GM12878 (cell line): ENCODE measurements around the gene SOX4. TPM values are rescaled to one million over a fixed set of nuclear protein-coding genes. Genes with fewer than 3 reads are reported as not detected.

Source experiments
- BACH1 ChIP-seq: fragments of 450-650 bp; IDR thresholded peaks from 2 replicates; pipeline ENCODE4 v1.6.1; 2017; ENCODE audit warnings: mild to moderate bottlenecking, borderline replicate concordance
- BHLHE40 ChIP-seq, 2 experiments: fragments of 450-650 bp in 1 of 2; IDR thresholded peaks; 2 replicates each; pipeline ENCODE4 v1.6.1; 2011 to 2017; ENCODE audit warnings: low read depth in 2 of 2, borderline replicate concordance in 1 of 2, improper control_type of control experiment in 1 of 2, low read length in 1 of 2, mild to moderate bottlenecking in 1 of 2
- CEBPB ChIP-seq, 2 experiments: fragments of 150-350 bp in 1 of 2; IDR thresholded peaks; 2 replicates each; pipeline ENCODE4 v1.6.1; 2012 to 2014; ENCODE audit warnings: low read depth in 2 of 2, low read length in 2 of 2, borderline replicate concordance in 1 of 2, inconsistent platforms in 1 of 2
- CHD1 ChIP-seq: IDR thresholded peaks from 2 replicates; pipeline ENCODE4 v1.6.1; 2012; ENCODE audit warnings: low read depth, low read length, improper control_type of control experiment
- CREB1 ChIP-seq: IDR thresholded peaks from 2 replicates; pipeline ENCODE4 v1.6.1; 2012; ENCODE audit warnings: low read depth, mild to moderate bottlenecking, inconsistent platforms
- EGR1 ChIP-seq, 2 experiments: IDR thresholded peaks; 1 replicate in 1 of 2; 2 replicates in 1 of 2; pipeline ENCODE4 v1.6.1; 2011 to 2012; ENCODE audit warnings: low read depth in 2 of 2, low read length in 2 of 2, borderline replicate concordance in 1 of 2, mild to moderate bottlenecking in 1 of 2, moderate library complexity in 1 of 2
- EZH2 ChIP-seq: IDR thresholded peaks from 2 replicates; pipeline ENCODE4 v1.6.1; 2012; ENCODE audit warnings: low read depth, mild to moderate bottlenecking, control low read depth, inconsistent platforms, low read length, borderline replicate concordance; ENCODE audit not compliant: control insufficient read depth
- HDGF ChIP-seq: fragments of 450-650 bp; IDR thresholded peaks from 2 replicates; pipeline ENCODE4 v1.6.1; 2016; ENCODE audit warnings: antibody characterized with exemption
- NR2C1 ChIP-seq: fragments of 450-650 bp; IDR thresholded peaks from 2 replicates; pipeline ENCODE4 v1.6.1; 2017; ENCODE audit warnings: antibody characterized with exemption, mild to moderate bottlenecking, moderate library complexity
- POU2F2 ChIP-seq: IDR thresholded peaks from 3 replicates; pipeline ENCODE4 v1.6.1; 2011; ENCODE audit warnings: low read depth, mild to moderate bottlenecking, low read length, borderline replicate concordance
- SMARCA5 ChIP-seq: fragments of 450-650 bp; IDR thresholded peaks from 2 replicates; pipeline ENCODE4 v1.6.1; 2017; ENCODE audit warnings: mild to moderate bottlenecking
- YY1 ChIP-seq: IDR thresholded peaks from 2 replicates; pipeline ENCODE4 v1.6.1; 2011; ENCODE audit warnings: low read depth, mild to moderate bottlenecking, low read length
- ZNF24 ChIP-seq: fragments of 450-650 bp; IDR thresholded peaks from 2 replicates; pipeline ENCODE4 v1.6.1; 2017; ENCODE audit warnings: antibody characterized with exemption, mild to moderate bottlenecking
- ZSCAN29 ChIP-seq: fragments of 450-650 bp; IDR thresholded peaks from 2 replicates; pipeline ENCODE4 v1.6.1; 2017; ENCODE audit warnings: mild to moderate bottlenecking, moderate library complexity
- polyA plus RNA-seq, 11 experiments: library from polyadenylated mRNA; depleted of rRNA in 4 of 11; unstranded in 6 of 11; stranded (reverse) in 5 of 11; fragments of >200 nt; fragmentation: Nextera tagmentation in 4 of 11; fragmentation: Illumina TruSeq in 1 of 11; extraction: Ambion mirVana in 4 of 11; extraction: Trizol in 1 of 11; gene quantifications; 1 replicate in 1 of 11; 2 replicates in 10 of 11; pipeline versions ENCODE4 v1.2.1 to v1.2.3, GENCODE V29; 2011 to 2016; ENCODE audit warnings: inconsistent platforms in 2 of 11, missing spikeins in 2 of 11, low read depth in 1 of 11
- total RNA-seq, 4 experiments: library from RNA; depleted of rRNA in 3 of 4; stranded (reverse); fragments of >200 nt in 3 of 4; fragmentation: Illumina TruSeq in 1 of 4; extraction: Trizol in 1 of 4; gene quantifications; 2 replicates each; pipeline versions ENCODE4 v1.2.1 to v1.2.3, GENCODE V29; 2013 to 2021
- TF ChIP-seq, protein P1 (sequence below): fragments of 450-650 bp; IDR thresholded peaks from 2 replicates; pipeline ENCODE4 v1.6.1; 2017; ENCODE audit warnings: mild to moderate bottlenecking, moderate library complexity
- TF ChIP-seq, protein P2 (sequence below): fragments of 450-650 bp; IDR thresholded peaks from 2 replicates; pipeline ENCODE4 v1.6.1; 2016; ENCODE audit warnings: mild to moderate bottlenecking
- TF ChIP-seq, protein P3 (sequence below): fragments of 450-650 bp; IDR thresholded peaks from 2 replicates; pipeline ENCODE4 v1.6.1; 2016; ENCODE audit warnings: mild to moderate bottlenecking
- TF ChIP-seq, protein P4 (sequence below): IDR thresholded peaks from 2 replicates; pipeline ENCODE4 v1.6.1; 2012; ENCODE audit warnings: low read depth, low read length, improper control_type of control experiment
- TF ChIP-seq, protein P5 (sequence below): fragments of 450-650 bp; conservative IDR thresholded peaks from 2 replicates; pipeline ENCODE4 v1.6.1; 2017; ENCODE audit warnings: mild to moderate bottlenecking, moderate library complexity

Gene SOX4
- total and polyA plus RNA-seq, 10 of the 15 experiments (the other 5 are each of a cell fraction or from before 2014, with no cell fraction given), result 16.8 to 119 (median 26.5) TPM

DNA sequence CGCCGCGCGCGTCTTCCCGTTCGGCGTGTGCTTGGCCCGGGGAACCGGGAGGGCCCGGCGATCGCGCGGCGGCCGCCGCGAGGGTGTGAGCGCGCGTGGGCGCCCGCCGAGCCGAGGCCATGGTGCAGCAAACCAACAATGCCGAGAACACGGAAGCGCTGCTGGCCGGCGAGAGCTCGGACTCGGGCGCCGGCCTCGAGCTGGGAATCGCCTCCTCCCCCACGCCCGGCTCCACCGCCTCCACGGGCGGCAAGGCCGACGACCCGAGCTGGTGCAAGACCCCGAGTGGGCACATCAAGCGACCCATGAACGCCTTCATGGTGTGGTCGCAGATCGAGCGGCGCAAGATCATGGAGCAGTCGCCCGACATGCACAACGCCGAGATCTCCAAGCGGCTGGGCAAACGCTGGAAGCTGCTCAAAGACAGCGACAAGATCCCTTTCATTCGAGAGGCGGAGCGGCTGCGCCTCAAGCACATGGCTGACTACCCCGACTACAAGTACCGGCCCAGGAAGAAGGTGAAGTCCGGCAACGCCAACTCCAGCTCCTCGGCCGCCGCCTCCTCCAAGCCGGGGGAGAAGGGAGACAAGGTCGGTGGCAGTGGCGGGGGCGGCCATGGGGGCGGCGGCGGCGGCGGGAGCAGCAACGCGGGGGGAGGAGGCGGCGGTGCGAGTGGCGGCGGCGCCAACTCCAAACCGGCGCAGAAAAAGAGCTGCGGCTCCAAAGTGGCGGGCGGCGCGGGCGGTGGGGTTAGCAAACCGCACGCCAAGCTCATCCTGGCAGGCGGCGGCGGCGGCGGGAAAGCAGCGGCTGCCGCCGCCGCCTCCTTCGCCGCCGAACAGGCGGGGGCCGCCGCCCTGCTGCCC, 1.1 kb downstream of the SOX4 start (continued):
- TF ChIP-seq, protein P1, sequence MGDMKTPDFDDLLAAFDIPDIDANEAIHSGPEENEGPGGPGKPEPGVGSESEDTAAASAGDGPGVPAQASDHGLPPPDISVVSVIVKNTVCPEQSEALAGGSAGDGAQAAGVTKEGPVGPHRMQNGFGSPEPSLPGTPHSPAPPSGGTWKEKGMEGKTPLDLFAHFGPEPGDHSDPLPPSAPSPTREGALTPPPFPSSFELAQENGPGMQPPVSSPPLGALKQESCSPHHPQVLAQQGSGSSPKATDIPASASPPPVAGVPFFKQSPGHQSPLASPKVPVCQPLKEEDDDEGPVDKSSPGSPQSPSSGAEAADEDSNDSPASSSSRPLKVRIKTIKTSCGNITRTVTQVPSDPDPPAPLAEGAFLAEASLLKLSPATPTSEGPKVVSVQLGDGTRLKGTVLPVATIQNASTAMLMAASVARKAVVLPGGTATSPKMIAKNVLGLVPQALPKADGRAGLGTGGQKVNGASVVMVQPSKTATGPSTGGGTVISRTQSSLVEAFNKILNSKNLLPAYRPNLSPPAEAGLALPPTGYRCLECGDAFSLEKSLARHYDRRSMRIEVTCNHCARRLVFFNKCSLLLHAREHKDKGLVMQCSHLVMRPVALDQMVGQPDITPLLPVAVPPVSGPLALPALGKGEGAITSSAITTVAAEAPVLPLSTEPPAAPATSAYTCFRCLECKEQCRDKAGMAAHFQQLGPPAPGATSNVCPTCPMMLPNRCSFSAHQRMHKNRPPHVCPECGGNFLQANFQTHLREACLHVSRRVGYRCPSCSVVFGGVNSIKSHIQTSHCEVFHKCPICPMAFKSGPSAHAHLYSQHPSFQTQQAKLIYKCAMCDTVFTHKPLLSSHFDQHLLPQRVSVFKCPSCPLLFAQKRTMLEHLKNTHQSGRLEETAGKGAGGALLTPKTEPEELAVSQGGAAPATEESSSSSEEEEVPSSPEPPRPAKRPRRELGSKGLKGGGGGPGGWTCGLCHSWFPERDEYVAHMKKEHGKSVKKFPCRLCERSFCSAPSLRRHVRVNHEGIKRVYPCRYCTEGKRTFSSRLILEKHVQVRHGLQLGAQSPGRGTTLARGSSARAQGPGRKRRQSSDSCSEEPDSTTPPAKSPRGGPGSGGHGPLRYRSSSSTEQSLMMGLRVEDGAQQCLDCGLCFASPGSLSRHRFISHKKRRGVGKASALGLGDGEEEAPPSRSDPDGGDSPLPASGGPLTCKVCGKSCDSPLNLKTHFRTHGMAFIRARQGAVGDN, result peak; percentile 62
- TF ChIP-seq, protein P2, sequence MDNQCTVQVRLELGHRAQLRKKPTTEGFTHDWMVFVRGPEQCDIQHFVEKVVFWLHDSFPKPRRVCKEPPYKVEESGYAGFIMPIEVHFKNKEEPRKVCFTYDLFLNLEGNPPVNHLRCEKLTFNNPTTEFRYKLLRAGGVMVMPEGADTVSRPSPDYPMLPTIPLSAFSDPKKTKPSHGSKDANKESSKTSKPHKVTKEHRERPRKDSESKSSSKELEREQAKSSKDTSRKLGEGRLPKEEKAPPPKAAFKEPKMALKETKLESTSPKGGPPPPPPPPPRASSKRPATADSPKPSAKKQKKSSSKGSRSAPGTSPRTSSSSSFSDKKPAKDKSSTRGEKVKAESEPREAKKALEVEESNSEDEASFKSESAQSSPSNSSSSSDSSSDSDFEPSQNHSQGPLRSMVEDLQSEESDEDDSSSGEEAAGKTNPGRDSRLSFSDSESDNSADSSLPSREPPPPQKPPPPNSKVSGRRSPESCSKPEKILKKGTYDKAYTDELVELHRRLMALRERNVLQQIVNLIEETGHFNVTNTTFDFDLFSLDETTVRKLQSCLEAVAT, result peak; percentile 67
- TF ChIP-seq CREB1 (0 out of 2 replicates have a peak, but pooled peaks have one; percentile 7), ZSCAN29 (peak; percentile 20; the same call in 1 of the 2 replicates), SMARCA5 (peak; percentile 50; the same call in 1 of the 2 replicates), EZH2 (no peak), BACH1 (peak; percentile 86; the same call in 1 of the 2 replicates), POU2F2 (no peak), EGR1 (IDR thresholded peaks at IDR 0.05; ENCODE audit: borderline replicate concordance in 1 of 2, low read depth in 2 of 2, low read length in 2 of 2) (peak in 1 of 2 experiments; percentile 82; a peak in 2 of 3 replicates), CHD1 (0 out of 2 replicates have a peak, but pooled peaks have one; percentile 43), NR2C1 (0 out of 2 replicates have a peak, but pooled peaks have one; percentile 15), HDGF (peak; percentile 53; the same call in 1 of the 2 replicates), ZNF24 (0 out of 2 replicates have a peak, but pooled peaks have one; percentile 37), CEBPB (IDR thresholded peaks at IDR 0.05; ENCODE audit: borderline replicate concordance in 1 of 2, low read depth in 2 of 2, low read length in 2 of 2) (no peak), YY1 (peak; percentile 69), BHLHE40 (IDR thresholded peaks at IDR 0.05; ENCODE audit: borderline replicate concordance in 1 of 2, low read depth in 2 of 2, low read length in 1 of 2) (peak in 1 of 2 experiments; percentile 48; a peak in 2 of 4 replicates)
- TF ChIP-seq, protein P3, sequence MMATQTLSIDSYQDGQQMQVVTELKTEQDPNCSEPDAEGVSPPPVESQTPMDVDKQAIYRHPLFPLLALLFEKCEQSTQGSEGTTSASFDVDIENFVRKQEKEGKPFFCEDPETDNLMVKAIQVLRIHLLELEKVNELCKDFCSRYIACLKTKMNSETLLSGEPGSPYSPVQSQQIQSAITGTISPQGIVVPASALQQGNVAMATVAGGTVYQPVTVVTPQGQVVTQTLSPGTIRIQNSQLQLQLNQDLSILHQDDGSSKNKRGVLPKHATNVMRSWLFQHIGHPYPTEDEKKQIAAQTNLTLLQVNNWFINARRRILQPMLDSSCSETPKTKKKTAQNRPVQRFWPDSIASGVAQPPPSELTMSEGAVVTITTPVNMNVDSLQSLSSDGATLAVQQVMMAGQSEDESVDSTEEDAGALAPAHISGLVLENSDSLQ, result peak; percentile 9; the same call in 1 of the 2 replicates
- TF ChIP-seq, protein P4, sequence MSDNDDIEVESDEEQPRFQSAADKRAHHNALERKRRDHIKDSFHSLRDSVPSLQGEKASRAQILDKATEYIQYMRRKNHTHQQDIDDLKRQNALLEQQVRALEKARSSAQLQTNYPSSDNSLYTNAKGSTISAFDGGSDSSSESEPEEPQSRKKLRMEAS, result peak; percentile 24; the same call in 1 of the 2 replicates
- TF ChIP-seq, protein P5, sequence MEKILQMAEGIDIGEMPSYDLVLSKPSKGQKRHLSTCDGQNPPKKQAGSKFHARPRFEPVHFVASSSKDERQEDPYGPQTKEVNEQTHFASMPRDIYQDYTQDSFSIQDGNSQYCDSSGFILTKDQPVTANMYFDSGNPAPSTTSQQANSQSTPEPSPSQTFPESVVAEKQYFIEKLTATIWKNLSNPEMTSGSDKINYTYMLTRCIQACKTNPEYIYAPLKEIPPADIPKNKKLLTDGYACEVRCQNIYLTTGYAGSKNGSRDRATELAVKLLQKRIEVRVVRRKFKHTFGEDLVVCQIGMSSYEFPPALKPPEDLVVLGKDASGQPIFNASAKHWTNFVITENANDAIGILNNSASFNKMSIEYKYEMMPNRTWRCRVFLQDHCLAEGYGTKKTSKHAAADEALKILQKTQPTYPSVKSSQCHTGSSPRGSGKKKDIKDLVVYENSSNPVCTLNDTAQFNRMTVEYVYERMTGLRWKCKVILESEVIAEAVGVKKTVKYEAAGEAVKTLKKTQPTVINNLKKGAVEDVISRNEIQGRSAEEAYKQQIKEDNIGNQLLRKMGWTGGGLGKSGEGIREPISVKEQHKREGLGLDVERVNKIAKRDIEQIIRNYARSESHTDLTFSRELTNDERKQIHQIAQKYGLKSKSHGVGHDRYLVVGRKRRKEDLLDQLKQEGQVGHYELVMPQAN, result peak; percentile 43; the same call in 1 of the 2 replicates
